GM12878 (cell line): ENCODE data around the gene GRIK4. TPM values are rescaled to one million over a fixed set of nuclear protein-coding genes. Genes with fewer than 3 reads are reported as not detected.
"Not testable (repeated sequence)": the region's sequence is repeated elsewhere in the genome, so short reads cannot be mapped to it uniquely, and the experiment has no call there.

Source experiments
- ATAC-seq: fragments of 200-7000 bp; cut with Tn5 transposase; 3 replicates; pipeline ENCODE4 v1.9.1; 2020; ENCODE audit warnings: mild to moderate bottlenecking, moderate library complexity
- BruUV-seq: library from RNA; stranded (reverse); fragments of 400-500 nt; replicated peaks from 2 replicates; lab custom pipeline; 2021; lab: Mats Ljungman, UMichigan
- CTCF ChIA-PET: fragments of 300-600 bp; sonication (Branson Sonifier 250); formaldehyde crosslinking; extraction: SDS; loops from one replicate; lab custom pipeline; 2021; ENCODE audit warnings: inconsistent platforms; lab: Yijun Ruan, JAX
- POLR2A ChIA-PET: fragments of 350-600 bp; formaldehyde crosslinking; extraction: SDS; loops from one replicate; lab custom pipeline; 2021; ENCODE audit warnings: inconsistent platforms; lab: Charles Lee
- RAD21 ChIA-PET: fragments of 300-600 bp; sonication (Branson Sonifier 250); formaldehyde crosslinking; loops from one replicate; lab custom pipeline; 2023; ENCODE audit warnings: antibody characterized with exemption; ENCODE audit not compliant: unreplicated experiment; lab: Charles Lee
- SMC1A ChIA-PET: fragments of 300-600 bp; sonication (Branson Sonifier 250); formaldehyde crosslinking; loops from one replicate; lab custom pipeline; 2023; ENCODE audit not compliant: unreplicated experiment, uncharacterized antibody; lab: Charles Lee
- DNase-seq: peaks from one replicate; pipeline ENCODE4 v3.0.0-alpha.2; 2011; ENCODE audit warnings: low read depth, low spot score
- FAIRE-seq: peaks from 3 replicates; lab custom pipeline; 2011; peaks lifted over from hg19 to GRCh38; lab: Jason Lieb, UNC
- H2AFZ ChIP-seq: 2 replicates; pipeline ENCODE4 v1.6.0; 2011; ENCODE audit warnings: low read depth, low read length, control low read depth; ENCODE audit not compliant: control insufficient read depth
- H3K27ac ChIP-seq: 2 replicates; pipeline ENCODE4 v1.5.1; 2011; ENCODE audit warnings: control low read depth; ENCODE audit not compliant: control insufficient read depth, insufficient read depth
- H3K27me3 ChIP-seq, 2 experiments: replicated peaks in 1 of 2; 2 replicates each; pipeline versions ENCODE4 v1.6.0 to v1.6.1; 2011; ENCODE audit warnings: low read length in 1 of 2; ENCODE audit not compliant: control insufficient read depth in 2 of 2, insufficient read depth in 2 of 2
- H3K36me3 ChIP-seq, 2 experiments: 2 replicates each; pipeline ENCODE4 v1.5.1; 2011; ENCODE audit warnings: low read length in 1 of 2; ENCODE audit not compliant: control insufficient read depth in 2 of 2, insufficient read depth in 2 of 2
- H3K4me1 ChIP-seq: 2 replicates; pipeline ENCODE4 v1.6.1; 2011; ENCODE audit warnings: mild to moderate bottlenecking, low read length, moderate library complexity, mixed read lengths; ENCODE audit not compliant: control insufficient read depth, insufficient read depth
- H3K4me2 ChIP-seq: 2 replicates; pipeline ENCODE4 v1.6.0; 2011; ENCODE audit warnings: control low read depth; ENCODE audit not compliant: control insufficient read depth, insufficient read depth
- H3K4me3 ChIP-seq: fragments of 200-600 bp; sonication (generic); 2 replicates; pipeline ENCODE4 v1.5.1; 2016
- H3K79me2 ChIP-seq: 2 replicates; pipeline ENCODE4 v1.6.0; 2011; ENCODE audit warnings: low read length; ENCODE audit not compliant: control insufficient read depth, insufficient read depth
- H3K9ac ChIP-seq: 2 replicates; pipeline ENCODE4 v1.8.0; 2011; ENCODE audit warnings: low read length, control low read depth, mixed read lengths; ENCODE audit not compliant: control insufficient read depth, insufficient read depth
- H3K9me3 ChIP-seq: replicated peaks from 3 replicates; pipeline ENCODE4 v1.5.1; 2011; ENCODE audit warnings: mild to moderate bottlenecking, low read length; ENCODE audit not compliant: control insufficient read depth, insufficient read depth
- H4K20me1 ChIP-seq: 2 replicates; pipeline ENCODE4 v1.6.0; 2011; ENCODE audit not compliant: control insufficient read depth, insufficient read depth
- CBFB ChIP-seq: IDR thresholded peaks from 2 replicates; pipeline ENCODE4 v1.6.1; 2016; ENCODE audit warnings: antibody characterized with exemption, low read depth
- FOS ChIP-seq: IDR thresholded peaks from 3 replicates; pipeline ENCODE4 v1.6.1; 2011; ENCODE audit warnings: borderline replicate concordance; ENCODE audit not compliant: insufficient read length; ENCODE audit errors: extremely low read depth
- JUND ChIP-seq: IDR thresholded peaks from 2 replicates; pipeline ENCODE4 v1.6.1; 2012; ENCODE audit warnings: low read depth, mild to moderate bottlenecking, low read length, improper control_type of control experiment, moderate library complexity
- MEF2B ChIP-seq: fragments of 450-650 bp; IDR thresholded peaks from 2 replicates; pipeline ENCODE4 v1.6.1; 2018; ENCODE audit warnings: mild to moderate bottlenecking, moderate library complexity; ENCODE audit not compliant: partially characterized antibody, poor library complexity, severe bottlenecking
- NBN ChIP-seq: fragments of 450-650 bp; IDR thresholded peaks from 2 replicates; pipeline ENCODE4 v1.6.1; 2016
- NFYB ChIP-seq: IDR thresholded peaks from 2 replicates; pipeline ENCODE4 v1.6.1; 2011; ENCODE audit warnings: low read depth, mild to moderate bottlenecking, low read length, improper control_type of control experiment, moderate library complexity; ENCODE audit not compliant: insufficient read depth
- NR2F1 ChIP-seq: fragments of 450-650 bp; conservative IDR thresholded peaks from 2 replicates; pipeline ENCODE4 v1.6.1; 2017; ENCODE audit warnings: mild to moderate bottlenecking
- NRF1 ChIP-seq: conservative IDR thresholded peaks from 2 replicates; pipeline ENCODE4 v1.6.1; 2011; ENCODE audit warnings: mild to moderate bottlenecking, low read depth, low read length, improper control_type of control experiment
- POU2F2 ChIP-seq: IDR thresholded peaks from 3 replicates; pipeline ENCODE4 v1.6.1; 2011; ENCODE audit warnings: low read depth, mild to moderate bottlenecking, low read length, borderline replicate concordance
- TCF3 ChIP-seq: IDR thresholded peaks from 2 replicates; pipeline ENCODE4 v1.6.1; 2012; ENCODE audit warnings: low read depth, mild to moderate bottlenecking, low read length, borderline replicate concordance; ENCODE audit not compliant: insufficient read depth
- WRNIP1 ChIP-seq: IDR thresholded peaks from 2 replicates; pipeline ENCODE4 v1.6.1; 2011; ENCODE audit warnings: low read depth, low read length, improper control_type of control experiment, borderline replicate concordance
- YY1 ChIP-seq: IDR thresholded peaks from 2 replicates; pipeline ENCODE4 v1.6.1; 2011; ENCODE audit warnings: low read depth, mild to moderate bottlenecking, low read length
- ZNF622 ChIP-seq: fragments of 450-650 bp; IDR thresholded peaks from 2 replicates; pipeline ENCODE4 v1.6.1; 2017; ENCODE audit warnings: mild to moderate bottlenecking, inconsistent platforms
- WGBS: methylation state at CpG from one replicate; pipeline ENCODE4 v1.1.6; 2016; ENCODE audit warnings: low lambda C conversion rate; ENCODE audit not compliant: insufficient replicate concordance, insufficient coverage; ENCODE audit errors: missing lambda C conversion rate; 5-methylcytosine and 5-hydroxymethylcytosine counted together
- in situ Hi-C: fragments of 300-500 bp; cut with MboI; formaldehyde crosslinking; loops from 9 replicates; pipeline ENCODE4 v1.14.3; 2018; ENCODE audit warnings: mixed read lengths
- intact Hi-C: fragments of 100-400 bp; cut with micrococcal nuclease; formaldehyde crosslinking; loops from one replicate; pipeline ENCODE4 v1.14.2; 2022; ENCODE audit not compliant: unreplicated experiment
- polyA plus RNA-seq, 11 experiments: library from polyadenylated mRNA; depleted of rRNA in 4 of 11; unstranded in 6 of 11; stranded (reverse) in 5 of 11; fragments of >200 nt; fragmentation: Nextera tagmentation in 4 of 11; fragmentation: Illumina TruSeq in 1 of 11; extraction: Ambion mirVana in 4 of 11; extraction: Trizol in 1 of 11; gene quantifications; 1 replicate in 1 of 11; 2 replicates in 10 of 11; pipeline versions ENCODE4 v1.2.1 to v1.2.3, GENCODE V29; 2011 to 2016; ENCODE audit warnings: inconsistent platforms in 2 of 11, missing spikeins in 2 of 11, low read depth in 1 of 11
- total RNA-seq, 4 experiments: library from RNA; depleted of rRNA in 3 of 4; stranded (reverse); fragments of >200 nt in 3 of 4; fragmentation: Illumina TruSeq in 1 of 4; extraction: Trizol in 1 of 4; gene quantifications; 2 replicates each; pipeline versions ENCODE4 v1.2.1 to v1.2.3, GENCODE V29; 2013 to 2021
- TF ChIP-seq, protein P1 (sequence below): fragments of 450-650 bp; IDR thresholded peaks from 2 replicates; pipeline ENCODE4 v1.6.1; 2017; ENCODE audit warnings: antibody characterized with exemption, mild to moderate bottlenecking, moderate library complexity

The GRIK4 gene
- total and polyA plus RNA-seq, 10 of the 15 experiments (the other 5 are each of a cell fraction or from before 2014, with no cell fraction given): 0.33 to 3.6 (median 0.72) TPM

DNA sequence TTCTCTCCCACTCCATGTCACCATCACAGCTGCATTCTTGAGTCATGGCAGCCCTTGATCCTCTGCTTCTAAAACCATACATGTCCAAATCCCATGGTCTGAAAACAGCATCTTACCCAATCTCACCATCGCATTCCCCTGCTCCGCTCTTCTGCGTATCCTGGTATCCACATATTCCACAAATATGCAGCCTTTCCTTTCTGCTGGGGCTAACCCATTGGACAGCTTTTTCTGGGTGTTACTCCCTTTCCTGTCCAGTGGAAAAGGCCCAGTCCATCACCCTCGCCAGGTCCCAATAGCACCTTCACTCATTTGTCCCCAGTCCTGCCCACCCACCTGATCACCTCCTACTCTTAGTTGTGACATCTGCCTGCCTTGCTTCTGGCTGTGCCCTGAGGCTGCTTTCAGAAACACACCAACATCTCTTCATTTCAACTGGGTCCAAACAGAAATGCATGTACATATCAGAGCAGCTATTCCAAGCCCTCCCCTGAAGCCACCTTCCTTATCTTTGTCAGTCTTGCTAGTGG lies 274.7 kb downstream of the GRIK4 start (continued):
- no peak for TF ChIP-seq NFYB
- no peak for TF ChIP-seq POU2F2
- no peak for TF ChIP-seq CBFB
- TF ChIP-seq YY1: no peak
- TF ChIP-seq ZNF622: no peak
- TF ChIP-seq TCF3: no peak
- TF ChIP-seq WRNIP1: no peak
- TF ChIP-seq, protein P1, sequence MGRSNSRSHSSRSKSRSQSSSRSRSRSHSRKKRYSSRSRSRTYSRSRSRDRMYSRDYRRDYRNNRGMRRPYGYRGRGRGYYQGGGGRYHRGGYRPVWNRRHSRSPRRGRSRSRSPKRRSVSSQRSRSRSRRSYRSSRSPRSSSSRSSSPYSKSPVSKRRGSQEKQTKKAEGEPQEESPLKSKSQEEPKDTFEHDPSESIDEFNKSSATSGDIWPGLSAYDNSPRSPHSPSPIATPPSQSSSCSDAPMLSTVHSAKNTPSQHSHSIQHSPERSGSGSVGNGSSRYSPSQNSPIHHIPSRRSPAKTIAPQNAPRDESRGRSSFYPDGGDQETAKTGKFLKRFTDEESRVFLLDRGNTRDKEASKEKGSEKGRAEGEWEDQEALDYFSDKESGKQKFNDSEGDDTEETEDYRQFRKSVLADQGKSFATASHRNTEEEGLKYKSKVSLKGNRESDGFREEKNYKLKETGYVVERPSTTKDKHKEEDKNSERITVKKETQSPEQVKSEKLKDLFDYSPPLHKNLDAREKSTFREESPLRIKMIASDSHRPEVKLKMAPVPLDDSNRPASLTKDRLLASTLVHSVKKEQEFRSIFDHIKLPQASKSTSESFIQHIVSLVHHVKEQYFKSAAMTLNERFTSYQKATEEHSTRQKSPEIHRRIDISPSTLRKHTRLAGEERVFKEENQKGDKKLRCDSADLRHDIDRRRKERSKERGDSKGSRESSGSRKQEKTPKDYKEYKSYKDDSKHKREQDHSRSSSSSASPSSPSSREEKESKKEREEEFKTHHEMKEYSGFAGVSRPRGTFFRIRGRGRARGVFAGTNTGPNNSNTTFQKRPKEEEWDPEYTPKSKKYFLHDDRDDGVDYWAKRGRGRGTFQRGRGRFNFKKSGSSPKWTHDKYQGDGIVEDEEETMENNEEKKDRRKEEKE: no peak
- TF ChIP-seq JUND: no peak
- TF ChIP-seq NBN: no peak
- no peak for TF ChIP-seq MEF2B
- TF ChIP-seq NR2F1: no peak
- no peak for TF ChIP-seq FOS
- TF ChIP-seq NRF1: no peak

DNA sequence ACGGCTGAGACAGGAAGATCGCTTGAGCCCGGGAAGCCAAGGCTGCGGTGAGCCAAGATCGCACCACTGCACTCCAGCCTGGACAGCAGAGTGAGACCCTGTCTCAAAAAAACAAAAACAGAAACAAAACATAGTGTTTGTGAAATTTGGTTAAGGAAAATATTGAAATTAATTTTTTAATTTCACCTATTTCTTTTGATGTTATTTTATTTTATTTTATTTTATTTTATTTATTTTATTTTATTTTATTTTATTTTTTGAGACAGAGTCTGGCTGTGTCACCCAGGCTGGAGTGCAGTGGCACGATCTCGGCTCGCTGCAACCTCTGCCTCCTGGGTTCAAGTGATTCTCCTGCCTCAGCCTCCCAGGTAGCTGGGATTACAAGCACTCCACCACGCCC lies 275.7 kb downstream of the GRIK4 start:
- 41% methylated on average over 9 of the region's 9 CpGs for WGBS
- H3K4me3 ChIP-seq, CTCF ChIA-PET, in situ Hi-C loops, intact Hi-C loops, H3K9ac ChIP-seq, BruUV-seq, H3K79me2 ChIP-seq, RAD21 ChIA-PET, POLR2A ChIA-PET, H3K4me1 ChIP-seq, H3K27ac ChIP-seq, FAIRE-seq, H3K4me2 ChIP-seq, ATAC-seq, H3K27me3 ChIP-seq, H3K36me3 ChIP-seq, H3K9me3 ChIP-seq, SMC1A ChIA-PET, H2AFZ ChIP-seq, H4K20me1 ChIP-seq, DNase-seq: not testable (repeated sequence)
